GM19438 (cell line): ENCODE measurements around the gene DKK1.

ENCODE experiments used
- ATAC-seq: cut with Tn5 transposase; IDR thresholded peaks from one replicate; pipeline ENCODE4 v1.9.1; 2021; ENCODE audit warnings: low read depth; ENCODE audit not compliant: unreplicated experiment

Gene DKK1

GRCh38 chr10:52313933-52314821 lies at the start of gene DKK1:
Gene DKK1 (plus strand): TSS chr10:52314281. CDS start chr10:52314435, 154 bp downstream.
- peak; percentile 64 for ATAC-seq

GRCh38 chr10:52265131-52265926 lies 48.8 kb upstream of the DKK1 start:
- no peak for ATAC-seq

- no peak for ATAC-seq
Measured at GRCh38 chr10:52266858-52267257, 47.2 kb upstream of the DKK1 start.

GRCh38 chr10:52268790-52269189 lies 45.3 kb upstream of the DKK1 start:
- no peak for ATAC-seq

- no peak for ATAC-seq
Measured at GRCh38 chr10:52269233-52269632, 44.8 kb upstream of the DKK1 start.

DNA sequence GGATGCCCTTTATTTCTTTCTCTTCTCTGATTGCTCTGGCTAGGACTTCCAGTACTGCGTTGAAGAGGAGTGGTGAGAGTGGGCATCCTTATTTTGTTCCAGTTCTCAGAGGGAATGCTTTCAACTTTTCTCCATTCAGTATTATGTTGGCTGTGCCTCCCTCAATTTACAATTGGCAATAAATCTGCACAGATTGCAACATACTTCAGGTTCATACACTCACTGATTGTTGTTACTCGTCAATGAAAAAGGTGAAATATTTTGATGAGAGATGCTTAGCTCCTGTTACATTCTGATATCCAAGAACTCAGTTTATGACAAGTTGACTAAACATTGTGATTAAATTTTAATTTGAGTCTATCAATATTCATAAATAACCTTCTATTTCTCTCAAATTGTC lies 37.9 kb upstream of the DKK1 start:
- ATAC-seq = no peak

GRCh38 chr10:52276986-52277385 lies 37.1 kb upstream of the DKK1 start:
- ATAC-seq = no peak

DNA sequence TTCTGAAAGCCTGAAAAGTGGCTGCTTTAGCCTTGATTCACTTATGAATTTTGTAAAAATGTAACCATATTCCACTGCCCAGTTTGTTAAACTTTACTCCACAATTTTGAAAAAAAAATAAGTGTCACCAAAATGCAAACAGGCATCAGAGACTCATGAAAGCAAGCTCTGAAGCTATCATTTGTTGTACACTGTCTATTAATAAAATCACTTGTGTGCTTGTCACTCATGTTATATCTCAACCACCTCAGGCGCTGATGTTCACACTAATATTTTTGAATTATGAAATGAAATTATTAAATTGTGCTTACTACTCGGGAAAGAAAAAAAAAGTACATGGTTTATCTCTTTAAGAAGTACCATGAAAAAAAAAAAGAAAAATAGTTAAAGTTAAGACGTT lies 34.5 kb upstream of the DKK1 start:
- ATAC-seq = no peak

DNA sequence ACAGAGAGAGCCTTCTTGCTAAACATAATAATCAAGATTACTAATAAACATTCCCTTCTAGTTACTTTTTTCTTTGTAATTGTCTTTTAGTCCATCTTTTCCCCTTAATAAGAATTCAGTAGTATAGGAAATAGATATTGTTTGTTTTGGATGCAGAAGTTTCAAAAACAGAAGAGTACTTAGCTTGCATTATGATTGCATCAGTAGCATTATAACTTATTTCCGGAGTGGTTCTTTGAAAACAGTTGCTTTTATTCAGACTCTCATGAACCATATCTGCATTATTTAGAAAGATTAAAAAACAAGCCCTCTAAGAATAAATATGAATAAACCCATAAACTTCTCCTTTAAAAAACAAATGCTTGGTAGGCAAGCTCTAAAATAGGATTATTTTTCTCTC lies 34.0 kb upstream of the DKK1 start:
- ATAC-seq = no peak

- no peak for ATAC-seq
Measured at GRCh38 chr10:52283174-52283573, 30.9 kb upstream of the DKK1 start.

- no peak for ATAC-seq
Measured at GRCh38 chr10:52284416-52285013, 29.6 kb upstream of the DKK1 start.

- ATAC-seq = no peak
Measured at GRCh38 chr10:52287866-52288265, 26.2 kb upstream of the DKK1 start.

GRCh38 chr10:52297747-52298146 lies 16.3 kb upstream of the DKK1 start:
- ATAC-seq = no peak

GRCh38 chr10:52300599-52301277 lies 13.3 kb upstream of the DKK1 start:
- ATAC-seq = no peak

DNA sequence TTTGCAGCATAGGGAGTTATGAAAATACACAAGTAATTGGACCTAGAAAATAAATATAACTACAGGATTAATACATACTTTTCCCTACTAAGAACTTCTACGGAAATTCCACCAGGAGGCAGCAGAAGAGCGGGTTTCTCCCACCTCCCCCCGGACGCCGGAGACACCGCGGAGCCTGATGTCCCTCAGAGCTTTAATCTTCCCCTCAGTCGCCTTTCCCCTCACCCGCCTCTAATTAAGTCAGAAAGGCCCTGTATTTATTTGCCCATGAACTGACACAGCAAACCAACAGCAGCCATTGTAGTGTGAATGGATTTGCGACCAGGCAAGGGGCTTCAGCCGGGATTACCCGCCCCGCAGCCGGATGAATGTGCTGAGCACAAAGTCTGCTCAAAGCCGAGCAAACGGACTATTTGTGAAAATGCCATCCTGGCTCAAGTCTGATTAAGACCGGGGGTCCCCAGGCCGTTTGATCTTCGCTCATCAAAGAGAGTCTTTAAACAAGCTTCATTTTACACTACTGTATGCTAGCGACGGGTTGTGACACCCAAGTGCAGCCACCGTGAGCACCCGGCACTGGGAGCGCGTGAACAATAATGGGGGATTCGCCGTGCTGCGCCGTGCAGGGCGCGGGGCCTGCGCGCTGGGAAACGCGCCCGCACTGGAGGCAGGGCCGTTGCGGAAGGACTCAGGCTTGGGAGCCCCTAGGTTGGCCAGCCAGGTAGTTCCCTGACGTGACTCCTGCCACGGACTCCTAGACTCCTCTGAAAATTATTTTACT lies 5.6 kb upstream of the DKK1 start:
- ATAC-seq = peak; percentile 88

DNA sequence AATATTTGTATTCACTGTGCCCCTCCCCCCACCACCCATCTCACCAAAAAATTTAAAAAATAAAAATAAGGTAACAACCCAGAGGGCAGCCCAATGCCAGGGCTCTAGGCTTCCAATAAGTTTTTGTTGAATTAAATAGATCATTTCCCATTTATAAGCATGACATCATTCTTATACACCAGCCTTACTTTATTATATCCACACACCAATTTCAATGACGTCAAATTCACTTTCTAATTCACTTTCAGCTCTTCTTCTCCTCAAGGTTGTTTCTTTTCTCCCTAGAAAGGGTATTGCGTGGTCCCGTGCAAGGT lies 1.2 kb upstream of the DKK1 start:
- ATAC-seq = no peak

- no peak for ATAC-seq
Measured at GRCh38 chr10:52313256-52313932, 687 bp upstream of the DKK1 start.

- ATAC-seq = no peak
Measured at GRCh38 chr10:52314822-52315552, 906 bp downstream of the DKK1 start.

DNA sequence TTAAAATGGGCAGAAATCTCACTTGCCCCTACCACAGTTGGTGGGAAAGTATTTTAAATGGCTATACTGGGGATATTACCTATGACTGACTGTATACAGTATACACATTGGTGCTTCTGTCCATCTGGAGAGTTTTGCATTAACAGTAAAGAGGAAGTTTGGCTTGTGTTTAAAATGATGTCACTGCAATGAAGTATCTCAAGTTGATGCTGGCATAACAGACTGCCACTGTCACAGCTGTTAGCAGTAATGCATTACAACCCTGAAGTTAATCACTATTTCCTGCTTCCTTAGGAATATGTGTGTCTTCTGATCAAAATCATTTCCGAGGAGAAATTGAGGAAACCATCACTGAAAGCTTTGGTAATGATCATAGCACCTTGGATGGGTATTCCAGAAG lies 1.9 kb downstream of the DKK1 start:
- no peak for ATAC-seq
